Kasumi-1 (cell line): Measurements from ENCODE around the gene DMBX1.
A peak's percentile ranks its signal among the peaks of the same experiment; 100 is the strongest.

Experiments
- DNase-seq, 2 experiments: peaks; one replicate each; lab custom pipeline; 2025; lab: John Stamatoyannopoulos, UW

Gene DMBX1

GRCh38 chr1:46489638-46490405 lies at the start of gene DMBX1:
Gene DMBX1, plus strand, starts transcription at chr1:46489836. Its CDS starts 17,175 bp downstream, at chr1:46507011.
- DNase-seq: no peak

- no peak for DNase-seq
These were observed 49.2 kb upstream of the DMBX1 start for GRCh38 chr1:46440478-46440877.

- peak; percentile 71 to 80 for DNase-seq
These were observed 47.1 kb upstream of the DMBX1 start for GRCh38 chr1:46442317-46443161.

- DNase-seq: no peak
These were observed 45.2 kb upstream of the DMBX1 start for GRCh38 chr1:46444466-46444865.

GRCh38 chr1:46445773-46446256 lies 43.8 kb upstream of the DMBX1 start:
- no peak for DNase-seq

- DNase-seq: peak; percentile 69 to 72
These were observed 42.8 kb upstream of the DMBX1 start for GRCh38 chr1:46446646-46447498.

GRCh38 chr1:46447499-46448108 lies 42.0 kb upstream of the DMBX1 start:
- DNase-seq: no peak

GRCh38 chr1:46448109-46448911 lies 41.3 kb upstream of the DMBX1 start:
- DNase-seq: no peak

GRCh38 chr1:46449223-46450159 lies 40.1 kb upstream of the DMBX1 start:
- DNase-seq: no peak

GRCh38 chr1:46450160-46450517 lies 39.5 kb upstream of the DMBX1 start:
- DNase-seq: no peak

GRCh38 chr1:46451948-46452930 lies 37.4 kb upstream of the DMBX1 start:
- DNase-seq: no peak

GRCh38 chr1:46452931-46453325 lies 36.7 kb upstream of the DMBX1 start:
- DNase-seq: no peak

GRCh38 chr1:46453449-46453848 lies 36.2 kb upstream of the DMBX1 start:
- no peak for DNase-seq

- no peak for DNase-seq
These were observed 33.7 kb upstream of the DMBX1 start for GRCh38 chr1:46455951-46456350.

- no peak for DNase-seq
These were observed 33.1 kb upstream of the DMBX1 start for GRCh38 chr1:46456411-46456963.

- DNase-seq: no peak
These were observed 32.5 kb upstream of the DMBX1 start for GRCh38 chr1:46457178-46457577.

GRCh38 chr1:46458190-46458589 lies 31.4 kb upstream of the DMBX1 start:
- DNase-seq: no peak

- DNase-seq: no peak
These were observed 30.8 kb upstream of the DMBX1 start for GRCh38 chr1:46458846-46459245.
